Activated naive CD4-positive, alpha-beta T cell treated with anti-CD3 and anti-CD28 coated beads, Interleukin-2, amount 50 U/mL, for 16 hours (primary cell): ENCODE measurements around the gene SLC15A5.

Experiments used
- DNase-seq: peaks from one replicate; pipeline ENCODE4 v3.0.0-alpha.2; 2020

The SLC15A5 gene

DNA sequence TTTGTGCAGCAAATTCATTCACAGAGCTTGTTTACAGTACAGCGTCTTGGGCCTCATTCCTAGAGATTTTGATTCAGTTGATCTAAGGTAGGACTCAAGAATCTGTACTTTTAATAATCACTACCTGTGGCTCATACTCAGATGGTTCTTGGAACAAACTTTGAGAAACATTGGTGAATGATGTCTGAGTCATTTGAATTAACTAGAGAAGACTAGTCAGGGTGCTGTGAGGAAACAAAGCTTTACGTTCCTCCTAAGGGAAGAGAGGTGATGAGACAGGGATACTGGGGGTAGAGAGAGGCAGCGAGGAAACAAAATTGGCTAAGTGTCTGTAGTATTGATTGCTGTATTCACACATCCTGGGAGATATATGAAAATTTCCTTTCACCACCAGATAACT is 109.4 kb downstream of the SLC15A5 start:
- DNase-seq: no peak

DNA sequence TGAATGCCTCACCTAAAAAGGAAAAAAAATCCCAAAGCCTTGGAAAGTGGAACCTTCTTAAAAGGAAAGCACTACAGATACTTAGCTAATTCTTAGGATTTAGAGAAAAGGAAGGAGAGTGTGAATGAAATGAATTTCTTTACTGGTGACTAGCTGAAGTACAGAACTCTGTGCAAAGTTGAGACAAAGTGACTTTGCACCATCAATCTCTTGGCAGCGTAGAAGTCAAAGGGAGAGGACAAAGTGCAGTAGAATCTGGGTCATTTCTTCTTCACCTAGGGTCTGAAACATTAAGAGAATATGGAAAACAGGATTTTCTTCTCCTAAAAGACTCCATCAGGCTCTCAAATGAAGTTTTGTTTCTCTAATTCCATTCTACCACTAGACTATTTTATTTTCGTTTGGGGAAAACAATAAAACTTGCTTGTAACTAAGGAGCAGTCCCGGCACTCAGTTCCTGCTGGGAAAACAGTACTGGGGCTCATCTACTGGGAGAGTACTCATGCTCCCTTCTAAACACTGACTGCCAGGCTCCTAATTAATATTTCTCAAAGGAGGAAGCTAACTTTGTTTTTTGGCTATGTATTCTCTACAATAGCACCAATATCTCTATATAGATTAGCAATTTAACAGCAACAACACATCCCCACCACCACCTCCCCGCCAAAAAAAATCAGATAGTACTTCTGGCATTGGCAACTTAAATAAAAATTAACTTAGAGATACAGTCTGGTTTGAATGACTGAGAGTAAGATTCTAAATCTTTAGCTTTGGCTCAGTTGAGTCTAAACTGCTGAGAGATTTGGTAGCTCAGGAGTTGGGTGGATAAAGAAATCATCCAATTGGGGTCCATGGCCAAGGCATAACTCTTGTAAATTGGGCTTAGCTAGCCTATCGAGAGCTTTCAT is 110.7 kb downstream of the SLC15A5 start:
- no peak for DNase-seq

DNA sequence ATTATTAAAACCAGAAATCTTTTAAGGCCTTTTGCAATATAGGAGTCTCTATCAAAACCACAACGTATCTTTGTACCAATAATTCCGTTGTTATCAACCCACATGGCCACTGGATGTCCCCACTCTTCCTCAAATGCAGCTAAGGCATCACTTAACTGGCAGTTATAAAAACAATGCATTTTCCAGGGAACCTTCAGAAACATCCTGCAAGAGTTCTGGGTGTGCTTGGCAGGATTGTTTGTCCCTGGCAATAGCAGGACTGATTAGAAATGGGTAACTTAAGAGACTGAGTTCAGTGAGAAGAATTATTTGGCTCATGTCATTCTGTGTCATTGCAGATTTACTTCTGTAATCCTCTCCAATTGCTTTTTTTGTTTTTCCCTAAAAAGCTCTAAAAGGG is 112.0 kb downstream of the SLC15A5 start:
- DNase-seq: no peak

DNA sequence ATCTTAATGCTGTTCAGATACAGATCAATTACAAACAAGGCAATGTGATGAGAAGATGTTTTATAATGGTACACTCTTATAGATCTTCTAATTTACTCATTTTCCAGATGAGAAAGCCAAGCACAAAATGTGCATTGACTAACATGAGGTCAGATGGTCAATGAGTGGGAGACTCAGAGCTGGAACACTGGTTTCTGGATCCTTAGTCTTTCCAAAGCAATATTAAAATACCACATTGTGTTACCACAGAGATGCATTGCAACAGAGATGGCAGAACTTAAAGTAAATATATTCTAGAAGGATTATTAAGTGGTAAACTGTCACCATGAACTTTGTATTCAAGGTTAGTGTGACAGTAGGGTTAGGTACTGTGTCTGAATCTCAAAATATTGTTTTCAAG is 113.6 kb downstream of the SLC15A5 start:
- DNase-seq: no peak

DNA sequence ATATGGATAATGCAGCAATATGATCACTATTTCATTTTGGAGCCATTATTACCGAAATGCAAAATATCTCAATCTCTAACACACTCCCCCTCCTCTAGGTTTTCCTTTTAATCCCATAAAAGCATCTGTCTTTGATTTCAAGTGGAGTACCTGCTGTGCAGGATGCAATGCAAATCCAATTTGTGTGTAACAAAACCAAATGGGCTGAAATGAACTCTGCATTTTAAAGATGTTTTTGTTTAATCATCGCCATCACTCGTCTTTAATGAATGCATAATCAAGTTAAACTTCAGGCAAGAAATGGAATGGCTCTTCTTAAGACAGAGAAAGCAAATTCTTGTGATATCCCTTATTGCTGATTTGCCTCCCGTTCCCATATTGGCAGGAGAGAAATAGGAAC is 114.3 kb downstream of the SLC15A5 start:
- DNase-seq: no peak

DNA sequence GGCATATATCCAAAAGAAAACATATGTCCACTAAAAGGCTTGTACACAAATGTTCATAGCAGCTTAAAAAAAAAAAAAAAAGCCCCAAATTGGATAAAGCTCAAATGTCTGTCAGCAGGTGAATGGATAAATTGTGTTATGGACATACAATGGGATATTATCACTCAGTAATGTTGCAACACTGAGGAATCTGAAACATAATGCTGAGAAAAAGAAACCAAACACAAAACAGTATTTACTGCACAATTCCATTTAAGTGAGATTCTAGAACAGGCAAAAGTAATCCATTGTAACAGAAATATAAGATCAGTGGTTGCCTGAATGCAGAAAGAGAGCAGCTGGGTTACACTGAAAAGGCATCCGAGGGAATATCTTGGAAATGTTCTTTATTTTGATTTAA is 117.9 kb downstream of the SLC15A5 start:
- no peak for DNase-seq

DNA sequence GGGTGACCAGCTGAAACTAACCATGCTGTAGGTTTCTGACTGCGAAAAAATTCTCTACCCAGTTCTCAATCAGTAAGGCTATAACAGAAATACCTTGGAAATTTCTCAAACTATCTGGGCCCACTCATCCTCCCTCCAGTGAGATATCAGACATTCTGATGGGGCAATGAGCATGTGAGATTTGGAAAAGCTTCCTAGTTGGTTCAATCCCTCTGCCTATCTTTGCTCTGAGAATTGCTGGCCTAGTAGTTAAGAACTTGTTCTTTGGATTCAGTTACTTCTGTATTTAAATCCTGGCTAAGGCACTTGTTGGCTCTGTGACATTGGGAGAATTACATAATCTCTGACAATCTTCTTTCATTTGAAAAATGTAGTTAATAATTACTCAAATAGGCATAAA is 119.4 kb downstream of the SLC15A5 start:
- no peak for DNase-seq

DNA sequence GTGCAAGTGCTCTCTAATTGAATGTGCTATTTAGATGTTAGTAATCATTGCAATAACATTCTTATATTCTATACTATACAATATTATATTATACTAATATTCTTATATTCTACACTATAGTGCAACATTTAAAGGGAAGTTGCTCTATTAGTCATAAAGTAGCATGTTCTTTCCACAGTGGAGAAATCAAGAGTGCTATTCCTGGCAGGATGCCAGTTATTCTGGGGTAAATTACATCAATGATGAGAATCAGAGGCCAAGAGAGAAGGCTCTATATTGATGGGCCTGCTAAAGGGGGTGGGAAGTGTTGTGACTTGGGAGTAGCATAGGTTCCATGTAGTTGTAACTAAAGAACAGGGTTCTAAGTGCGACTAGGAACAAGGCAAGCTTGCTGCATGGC is 121.5 kb downstream of the SLC15A5 start:
- DNase-seq: no peak

DNA sequence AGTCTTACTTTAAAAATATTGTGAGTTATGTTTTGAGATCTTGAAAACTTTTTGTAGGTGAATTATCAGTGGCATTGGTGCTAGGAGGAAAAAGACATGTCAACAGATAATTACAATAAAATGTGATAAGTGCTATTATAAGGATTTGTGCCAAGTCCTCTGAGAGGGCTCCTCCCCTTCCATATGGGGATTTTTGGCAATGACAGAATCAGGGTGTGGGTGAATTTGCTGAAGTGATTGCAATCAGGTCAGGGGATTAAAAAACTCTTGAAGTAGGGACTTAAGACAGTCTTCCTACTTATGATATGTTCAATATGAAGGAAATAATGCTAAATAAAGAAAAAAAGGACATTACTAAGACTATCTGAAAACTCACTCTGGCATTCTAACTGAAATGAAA is 122.5 kb downstream of the SLC15A5 start:
- no peak for DNase-seq

DNA sequence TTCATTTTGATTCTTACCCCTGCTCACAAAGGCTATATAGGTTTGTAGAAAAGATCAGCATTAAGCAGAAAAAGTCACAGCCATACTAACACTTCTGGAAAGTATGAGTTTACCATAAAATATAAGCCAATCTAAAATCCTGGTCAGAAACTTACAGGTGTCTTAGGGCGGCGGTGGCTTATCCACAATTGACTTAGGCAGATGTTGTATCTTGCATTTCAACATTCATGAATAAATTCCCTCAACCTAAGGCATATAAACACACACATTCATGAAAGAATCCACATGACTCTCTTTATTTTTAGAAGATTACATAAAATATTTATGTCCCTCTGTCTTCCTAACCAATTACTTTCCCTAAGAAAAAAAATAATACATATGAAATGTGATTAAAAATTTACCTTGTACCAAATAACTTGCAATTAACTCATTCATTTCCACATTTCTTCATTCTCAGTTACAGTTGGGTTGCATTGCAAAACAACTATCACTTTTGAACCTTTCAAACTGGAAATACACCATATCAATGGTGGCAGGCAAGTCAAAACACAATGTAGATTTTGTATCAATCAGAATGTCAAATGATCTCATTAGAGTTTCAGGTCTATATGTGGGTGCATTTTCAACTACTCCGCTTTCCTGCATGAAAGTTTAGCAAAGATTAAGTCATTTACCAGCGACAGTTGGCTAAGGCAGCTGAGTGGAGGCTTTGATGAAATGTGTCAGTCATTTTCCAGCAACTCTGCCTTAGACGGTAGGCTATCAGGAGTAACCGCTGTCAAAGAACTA is 124.4 kb downstream of the SLC15A5 start:
- DNase-seq: no peak

DNA sequence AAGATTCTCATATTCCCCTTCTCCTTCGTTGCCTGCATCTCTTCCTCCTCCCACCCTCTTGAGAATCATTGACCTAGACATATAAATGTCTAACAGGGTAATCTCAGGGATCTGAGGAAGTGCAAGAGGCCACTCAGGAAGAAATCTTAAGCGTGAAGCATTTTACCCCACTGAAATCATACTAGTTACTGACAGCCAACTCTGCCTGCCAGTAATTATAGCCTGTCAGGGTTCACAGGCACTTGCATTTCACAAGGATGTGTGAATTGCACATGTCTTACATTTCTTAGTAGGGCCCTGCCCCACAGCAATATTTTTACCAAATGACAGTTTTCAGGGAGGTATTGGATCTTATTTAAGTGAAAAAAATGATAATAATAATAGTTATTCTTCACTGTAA is 127.2 kb downstream of the SLC15A5 start:
- DNase-seq: no peak

DNA sequence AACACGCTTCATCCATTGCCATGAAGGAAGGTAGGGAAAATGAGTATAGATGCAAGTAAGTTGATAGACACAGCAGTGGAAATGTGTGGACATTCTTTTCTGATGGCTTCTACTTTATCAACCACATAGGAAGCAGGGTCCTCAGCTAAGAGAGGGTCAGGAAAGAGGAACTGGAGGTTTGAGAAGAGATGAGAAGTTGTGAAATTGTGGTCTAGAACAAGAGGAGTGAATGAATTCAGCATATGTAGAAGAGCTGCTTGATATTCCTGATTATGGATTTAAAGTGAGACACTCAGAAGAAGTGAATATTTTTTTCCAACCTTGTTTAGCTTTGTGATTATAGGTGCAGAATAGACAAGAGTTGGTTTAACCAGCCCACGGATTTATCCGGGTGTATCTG is 128.5 kb downstream of the SLC15A5 start:
- no peak for DNase-seq
